ENCODE data around the gene ZNF320. TPM values are rescaled to one million over a fixed set of nuclear protein-coding genes. Genes with fewer than 3 reads are reported as not detected.

ZNF320 gene
- total and polyA plus RNA-seq, 10 of the 15 experiments (the other 5 are each of a cell fraction or from before 2014, with no cell fraction given): 0.48 to 9.3 (median 1.3) TPM

DNA sequence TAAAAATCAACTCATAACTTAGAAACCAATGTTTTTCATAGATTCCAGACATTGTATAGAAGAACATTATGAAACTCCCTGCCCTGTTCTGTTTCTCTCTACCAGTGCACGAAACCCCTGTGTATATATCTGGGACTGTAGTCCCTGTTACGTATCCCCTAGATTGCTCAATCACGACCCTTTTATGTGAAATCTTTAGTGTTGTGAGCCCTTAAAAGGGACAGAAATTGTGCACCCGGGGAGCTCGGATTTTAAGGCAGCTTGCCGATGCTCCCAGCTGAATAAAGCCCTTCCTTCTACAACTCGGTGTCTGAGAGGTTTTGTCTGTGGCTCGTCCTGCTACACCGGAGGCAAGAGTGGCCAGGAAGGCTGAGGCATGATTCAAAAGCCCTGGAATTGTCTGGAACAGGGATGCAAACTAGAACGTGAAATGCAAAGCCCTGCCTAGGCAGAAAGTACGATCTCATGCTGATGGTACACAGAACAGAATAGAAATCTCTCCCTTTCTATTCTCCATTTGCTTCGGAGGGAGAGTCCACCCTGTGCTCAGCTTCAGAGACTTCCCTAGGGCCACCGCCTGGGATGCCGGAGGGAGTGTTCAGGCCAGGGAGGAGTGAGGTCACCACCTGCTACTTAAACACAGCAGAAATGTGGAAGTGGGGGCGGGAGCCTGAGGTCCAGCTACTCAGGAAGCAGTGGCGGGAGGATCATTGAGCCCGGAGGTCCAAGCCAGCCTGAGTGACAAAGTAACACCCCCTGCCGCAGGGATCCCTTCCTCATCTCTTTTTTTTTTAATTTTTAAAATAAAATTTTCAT, 26.6 kb upstream of the ZNF320 start (continued):
- TF ChIP-seq CEBPZ (IDR thresholded peaks at IDR 0.05; ENCODE audit: low read depth, low read length) (no peak), ZBTB11 (CRISPR knock-in tag; IDR thresholded peaks at IDR 0.05) (no peak), POU2F2 (IDR thresholded peaks at IDR 0.05; ENCODE audit: borderline replicate concordance, low read depth, low read length) (no peak), EZH2 (IDR thresholded peaks at IDR 0.05; ENCODE audit: borderline replicate concordance, control insufficient read depth, low read depth, low read length) (no peak), CBFB (IDR thresholded peaks at IDR 0.05; ENCODE audit: low read depth) (no peak), SMARCA5 (IDR thresholded peaks at IDR 0.05) (no peak), ZNF384 (IDR thresholded peaks at IDR 0.05; ENCODE audit: borderline replicate concordance, low read depth, low read length) (no peak), SREBF2 (IDR thresholded peaks at IDR 0.05; ENCODE audit: low read length) (no peak)
- TF ChIP-seq, protein P1, sequence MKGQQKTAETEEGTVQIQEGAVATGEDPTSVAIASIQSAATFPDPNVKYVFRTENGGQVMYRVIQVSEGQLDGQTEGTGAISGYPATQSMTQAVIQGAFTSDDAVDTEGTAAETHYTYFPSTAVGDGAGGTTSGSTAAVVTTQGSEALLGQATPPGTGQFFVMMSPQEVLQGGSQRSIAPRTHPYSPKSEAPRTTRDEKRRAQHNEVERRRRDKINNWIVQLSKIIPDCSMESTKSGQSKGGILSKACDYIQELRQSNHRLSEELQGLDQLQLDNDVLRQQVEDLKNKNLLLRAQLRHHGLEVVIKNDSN (IDR thresholded peaks at IDR 0.05; ENCODE audit: borderline replicate concordance, extremely low read length, insufficient read depth, low read depth, low read length): no peak

All from GM12878 (cell line).